Activated T-helper 17 cell treated with anti-CD3 and anti-CD28 coated beads, Interleukin-2, amount 50 U/mL, for 72 hours (primary cell): ENCODE data around the gene PYGB. TPM values are rescaled to one million over a fixed set of nuclear protein-coding genes. Genes with fewer than 3 reads are reported as not detected.
A peak's percentile ranks its signal among the peaks of the same experiment; 100 is the strongest.

Source experiments
- ATAC-seq: fragments of 150-1000 bp; cut with Tn5 transposase; replicated peaks from 2 replicates; pipeline ENCODE4 v1.10.0; 2021; ENCODE audit warnings: mild to moderate bottlenecking, moderate library complexity
- H3K27ac Mint-ChIP-seq: one replicate; pipeline ENCODE4 v1.8.0; 2022; ENCODE audit warnings: mixed read lengths
- H3K27me3 Mint-ChIP-seq: one replicate; pipeline ENCODE4 v1.8.0; 2022; ENCODE audit warnings: mixed read lengths
- H3K36me3 Mint-ChIP-seq: one replicate; pipeline ENCODE4 v1.8.0; 2022; ENCODE audit warnings: low read depth, mild to moderate bottlenecking, mixed read lengths
- H3K4me1 Mint-ChIP-seq: one replicate; pipeline ENCODE4 v1.8.0; 2022; ENCODE audit warnings: mixed read lengths
- H3K4me3 Mint-ChIP-seq: one replicate; pipeline ENCODE4 v1.8.0; 2022; ENCODE audit warnings: mild to moderate bottlenecking, mixed read lengths
- H3K9me3 Mint-ChIP-seq: one replicate; pipeline ENCODE4 v1.8.0; 2022; ENCODE audit warnings: mixed read lengths
- total RNA-seq, 2 donors: library from RNA; stranded (reverse); gene quantifications; one replicate each; pipeline ENCODE4 v1.2.3, GENCODE V29; 2022

PYGB gene
- total RNA-seq, 2 donors from 2014 or later, result 15.4 to 27.0 TPM

GRCh38 chr20:25220810-25221591, 26.9 kb upstream of the PYGB start:
- Mint-ChIP-seq H3K4me1 (no peaks in the 10 kb centered on the region), H3K27me3 (no peaks in the 10 kb centered on the region), H3K27ac (no peak overlapping the region), H3K4me3 (no peak overlapping the region), H3K36me3 (peaks cover 35% of the 10 kb centered on the region), H3K9me3 (no peaks in the 10 kb centered on the region)
- no peak for ATAC-seq

GRCh38 chr20:25221592-25222460, 26.1 kb upstream of the PYGB start:
- Mint-ChIP-seq H3K4me3 (no peak overlapping the region), H3K27ac (peak overlapping the region; percentile 66), H3K36me3 (peaks cover 26% of the 10 kb centered on the region), H3K9me3 (no peaks in the 10 kb centered on the region), H3K4me1 (no peaks in the 10 kb centered on the region), H3K27me3 (no peaks in the 10 kb centered on the region)
- no peak for ATAC-seq

GRCh38 chr20:25222461-25223178, 25.3 kb upstream of the PYGB start:
- no peaks in the 10 kb centered on the region for H3K9me3 Mint-ChIP-seq
- no peaks in the 10 kb centered on the region for H3K27me3 Mint-ChIP-seq
- H3K4me3 Mint-ChIP-seq, result no peak overlapping the region
- H3K36me3 Mint-ChIP-seq, result peaks cover 26% of the 10 kb centered on the region
- no peak overlapping the region for H3K27ac Mint-ChIP-seq
- ATAC-seq, result no peak
- H3K4me1 Mint-ChIP-seq, result no peaks in the 10 kb centered on the region

DNA sequence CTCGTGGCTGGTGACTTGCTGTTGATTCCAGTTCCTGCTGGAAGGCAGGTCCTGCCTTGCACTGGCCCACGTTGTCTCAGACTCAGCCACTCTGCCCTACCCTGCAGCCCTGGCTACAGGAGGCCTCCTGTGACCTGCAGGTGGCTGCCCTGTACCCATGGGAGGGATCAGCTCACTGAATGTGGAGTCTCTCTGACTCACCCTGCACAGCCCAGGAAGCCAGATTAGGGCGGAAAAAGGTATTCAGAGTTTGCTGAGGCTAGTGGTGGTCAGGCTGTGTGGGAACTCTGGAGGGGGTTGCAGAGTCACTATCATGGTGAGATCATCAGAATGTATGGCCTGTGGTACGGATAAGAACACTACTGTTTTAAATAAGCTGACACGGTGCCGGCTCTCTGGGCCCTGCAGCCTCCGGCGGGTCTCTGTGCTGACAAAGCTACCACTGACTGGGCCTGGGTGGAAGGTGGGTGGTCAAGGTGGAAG, 24.7 kb upstream of the PYGB start:
- ATAC-seq, result peak; percentile 91
- H3K27ac Mint-ChIP-seq, result no peak overlapping the region
- H3K9me3 Mint-ChIP-seq, result no peaks in the 10 kb centered on the region
- H3K4me3 Mint-ChIP-seq, result no peak overlapping the region
- H3K27me3 Mint-ChIP-seq, result no peaks in the 10 kb centered on the region
- peaks cover 22% of the 10 kb centered on the region for H3K36me3 Mint-ChIP-seq
- no peaks in the 10 kb centered on the region for H3K4me1 Mint-ChIP-seq

- peaks cover 19% of the 10 kb centered on the region for H3K36me3 Mint-ChIP-seq
- no peak for ATAC-seq
- no peaks in the 10 kb centered on the region for H3K9me3 Mint-ChIP-seq
- no peaks in the 10 kb centered on the region for H3K27me3 Mint-ChIP-seq
- no peak overlapping the region for H3K4me3 Mint-ChIP-seq
- H3K4me1 Mint-ChIP-seq, result no peaks in the 10 kb centered on the region
- no peak overlapping the region for H3K27ac Mint-ChIP-seq
Measured at GRCh38 chr20:25223765-25224720, 23.8 kb upstream of the PYGB start.

DNA sequence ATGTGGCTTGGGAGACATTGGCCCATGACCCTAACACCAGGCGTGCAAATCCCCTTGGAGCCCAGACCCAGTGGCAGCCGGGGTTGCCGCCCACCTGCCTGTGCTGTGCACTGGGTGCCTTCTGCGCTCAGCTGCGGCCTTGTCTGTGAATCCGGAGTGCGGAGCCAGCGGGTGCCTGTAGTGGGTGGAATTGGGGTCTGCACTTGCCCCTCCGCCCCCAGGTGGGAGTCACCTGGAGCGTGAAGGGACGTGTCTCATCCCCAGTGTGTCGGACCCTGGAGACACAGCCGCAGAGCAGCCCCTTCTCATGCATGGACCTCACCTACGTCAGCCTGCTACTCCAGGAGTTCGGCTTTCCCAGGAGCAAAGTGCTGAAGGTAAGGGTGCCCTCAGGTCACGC, 22.9 kb upstream of the PYGB start:
- Mint-ChIP-seq H3K9me3 (no peaks in the 10 kb centered on the region), H3K36me3 (peaks cover 14% of the 10 kb centered on the region), H3K4me1 (no peaks in the 10 kb centered on the region), H3K27ac (no peak overlapping the region), H3K4me3 (no peak overlapping the region), H3K27me3 (no peaks in the 10 kb centered on the region)
- ATAC-seq, result no peak

- Mint-ChIP-seq H3K4me3 (no peak overlapping the region), H3K4me1 (no peaks in the 10 kb centered on the region), H3K27ac (no peak overlapping the region), H3K9me3 (no peaks in the 10 kb centered on the region), H3K27me3 (no peaks in the 10 kb centered on the region), H3K36me3 (peaks cover 14% of the 10 kb centered on the region)
- no peak for ATAC-seq
Measured at GRCh38 chr20:25225642-25226432, 22.0 kb upstream of the PYGB start.

GRCh38 chr20:25226433-25227316, 21.2 kb upstream of the PYGB start:
- Mint-ChIP-seq H3K4me3 (no peak overlapping the region), H3K27ac (peak overlapping the region; percentile 20), H3K36me3 (peaks cover 13% of the 10 kb centered on the region), H3K4me1 (no peaks in the 10 kb centered on the region), H3K27me3 (no peaks in the 10 kb centered on the region), H3K9me3 (no peaks in the 10 kb centered on the region)
- ATAC-seq, result no peak

GRCh38 chr20:25227317-25227831, 20.5 kb upstream of the PYGB start:
- Mint-ChIP-seq H3K27me3 (no peaks in the 10 kb centered on the region), H3K4me3 (no peak overlapping the region), H3K36me3 (peaks cover 8% of the 10 kb centered on the region), H3K4me1 (no peaks in the 10 kb centered on the region), H3K27ac (peak overlapping the region; percentile 20), H3K9me3 (no peaks in the 10 kb centered on the region)
- no peak for ATAC-seq

DNA sequence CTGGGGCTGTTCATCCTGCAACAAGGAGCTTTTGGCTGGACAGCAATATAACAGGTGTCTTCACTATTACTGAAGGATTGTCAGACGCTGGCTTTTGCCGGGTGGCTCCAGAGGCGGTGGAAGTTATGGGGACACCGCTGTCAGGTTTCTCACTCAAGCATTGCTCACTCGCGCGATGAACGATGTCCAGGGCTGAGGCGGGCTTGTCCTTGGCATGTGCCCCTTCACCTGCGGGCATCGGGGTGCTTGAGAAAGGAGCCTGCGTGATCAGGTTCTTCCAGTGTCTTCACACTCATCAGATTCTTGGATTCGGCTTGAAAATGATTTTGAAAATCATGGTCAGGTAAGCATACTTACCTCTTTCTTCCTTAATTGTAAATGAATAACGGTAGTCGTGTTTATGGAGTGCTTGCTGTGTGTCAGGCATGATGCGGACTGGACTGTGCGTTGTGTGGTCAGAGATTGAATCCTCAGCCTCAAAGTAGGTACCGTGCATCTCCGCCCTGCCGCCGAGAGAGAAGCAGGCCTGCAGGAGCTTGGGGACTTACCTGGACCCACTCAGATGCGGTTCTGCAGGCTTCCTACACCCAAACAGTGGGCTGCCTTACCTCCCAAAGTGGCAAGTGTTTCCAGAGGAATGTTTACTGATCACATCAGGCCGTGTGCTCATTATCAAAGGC, 18.3 kb upstream of the PYGB start:
- Mint-ChIP-seq H3K27ac (no peak overlapping the region), H3K9me3 (no peaks in the 10 kb centered on the region), H3K4me3 (no peak overlapping the region), H3K4me1 (no peaks in the 10 kb centered on the region), H3K27me3 (peaks cover 4% of the 10 kb centered on the region), H3K36me3 (peaks cover 8% of the 10 kb centered on the region)
- ATAC-seq, result no peak

- Mint-ChIP-seq H3K36me3 (peaks cover 8% of the 10 kb centered on the region), H3K27me3 (peaks cover 7% of the 10 kb centered on the region), H3K4me3 (no peak overlapping the region), H3K27ac (no peak overlapping the region), H3K9me3 (no peaks in the 10 kb centered on the region), H3K4me1 (no peaks in the 10 kb centered on the region)
- no peak for ATAC-seq
Measured at GRCh38 chr20:25230166-25230831, 17.6 kb upstream of the PYGB start.
